GM20000 (cell line): ENCODE results near the gene SUMO4.

Experiments used
- DNase-seq: peaks from one replicate; pipeline ENCODE4 v3.0.0; 2012; ENCODE audit warnings: low spot score
- TF ChIP-seq, protein P1 (sequence below): IDR thresholded peaks from 2 replicates; pipeline ENCODE4 v1.5.1; 2012; ENCODE audit warnings: mild to moderate bottlenecking, control low read depth; ENCODE audit errors: extremely low read depth, missing control alignments

The SUMO4 gene

GRCh38 chr6:149405823-149406765 is 6.0 kb downstream of the SUMO4 start:
- TF ChIP-seq, protein P1, sequence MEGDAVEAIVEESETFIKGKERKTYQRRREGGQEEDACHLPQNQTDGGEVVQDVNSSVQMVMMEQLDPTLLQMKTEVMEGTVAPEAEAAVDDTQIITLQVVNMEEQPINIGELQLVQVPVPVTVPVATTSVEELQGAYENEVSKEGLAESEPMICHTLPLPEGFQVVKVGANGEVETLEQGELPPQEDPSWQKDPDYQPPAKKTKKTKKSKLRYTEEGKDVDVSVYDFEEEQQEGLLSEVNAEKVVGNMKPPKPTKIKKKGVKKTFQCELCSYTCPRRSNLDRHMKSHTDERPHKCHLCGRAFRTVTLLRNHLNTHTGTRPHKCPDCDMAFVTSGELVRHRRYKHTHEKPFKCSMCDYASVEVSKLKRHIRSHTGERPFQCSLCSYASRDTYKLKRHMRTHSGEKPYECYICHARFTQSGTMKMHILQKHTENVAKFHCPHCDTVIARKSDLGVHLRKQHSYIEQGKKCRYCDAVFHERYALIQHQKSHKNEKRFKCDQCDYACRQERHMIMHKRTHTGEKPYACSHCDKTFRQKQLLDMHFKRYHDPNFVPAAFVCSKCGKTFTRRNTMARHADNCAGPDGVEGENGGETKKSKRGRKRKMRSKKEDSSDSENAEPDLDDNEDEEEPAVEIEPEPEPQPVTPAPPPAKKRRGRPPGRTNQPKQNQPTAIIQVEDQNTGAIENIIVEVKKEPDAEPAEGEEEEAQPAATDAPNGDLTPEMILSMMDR: no peak
- DNase-seq: no peak

DNA sequence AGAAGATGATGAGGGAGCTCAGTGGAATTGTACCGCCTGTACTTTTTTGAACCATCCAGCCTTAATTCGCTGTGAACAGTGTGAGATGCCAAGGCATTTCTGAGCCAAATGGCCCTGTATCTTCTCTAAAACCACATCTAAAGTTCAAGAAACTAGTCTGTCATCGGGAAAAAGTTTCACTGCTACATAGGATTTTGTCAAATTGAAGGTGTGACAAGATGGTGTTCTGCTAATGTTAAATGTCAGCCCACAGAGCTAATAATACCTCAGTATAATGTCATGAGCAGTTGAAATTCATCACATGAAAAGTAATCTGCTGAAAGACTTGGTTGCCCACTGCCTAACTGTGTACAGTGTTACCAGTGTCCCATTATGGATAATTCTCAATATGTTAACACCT is 9.6 kb downstream of the SUMO4 start:
- TF ChIP-seq, protein P1: no peak

DNA sequence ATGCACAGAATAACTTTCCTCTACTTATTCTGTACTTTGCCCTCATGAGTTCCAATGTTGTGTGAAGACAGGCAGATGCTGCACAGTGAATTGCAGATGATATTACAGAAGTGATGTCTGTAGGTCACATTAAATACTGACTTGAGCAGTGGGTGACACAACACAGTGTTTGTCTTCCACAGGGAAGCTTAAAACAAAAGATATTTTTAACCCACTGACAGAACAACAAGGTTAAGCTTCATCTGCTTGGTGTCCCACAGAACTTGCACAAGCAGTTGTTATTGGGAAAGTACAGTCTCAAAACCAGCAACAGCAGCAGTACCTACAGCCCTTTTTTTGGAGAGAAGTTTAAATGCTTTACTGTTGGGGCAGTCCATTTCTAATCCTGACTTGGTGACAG is 10.5 kb downstream of the SUMO4 start:
- no peak for DNase-seq
- TF ChIP-seq, protein P1: no peak

More for the DNA sequence above, 9.6 kb downstream of the SUMO4 start:
- no peak for DNase-seq

GRCh38 chr6:149414009-149414408 is 13.9 kb downstream of the SUMO4 start:
- TF ChIP-seq, protein P1: no peak
- DNase-seq: no peak

- no peak for DNase-seq
- TF ChIP-seq, protein P1: no peak
Measured at GRCh38 chr6:149414821-149415220, 14.8 kb downstream of the SUMO4 start.

GRCh38 chr6:149419696-149420404 is 19.8 kb downstream of the SUMO4 start:
- no peak for DNase-seq
- TF ChIP-seq, protein P1: no peak

DNA sequence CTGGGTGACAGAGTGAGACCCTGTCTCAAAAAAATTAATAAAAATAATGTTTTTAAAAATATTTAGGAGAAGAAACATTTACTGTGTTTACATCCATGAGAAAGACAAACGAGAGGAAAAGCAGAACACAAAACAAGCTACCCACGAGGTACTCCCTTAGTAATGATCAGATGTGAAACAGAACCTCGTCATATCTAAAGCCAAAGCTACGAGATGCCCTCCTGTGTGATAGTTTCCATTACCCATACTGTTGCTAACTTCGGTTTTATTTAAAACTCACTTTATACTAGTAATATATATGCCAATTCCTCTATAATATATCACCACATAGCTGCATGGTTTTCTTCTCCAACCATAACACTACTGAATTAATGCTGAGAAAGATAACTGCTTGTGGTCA is 21.1 kb downstream of the SUMO4 start:
- no peak for DNase-seq
- TF ChIP-seq, protein P1: no peak
